HUES48 (cell line): ENCODE results near the gene MVB12A.

Source experiments
- H3K27ac ChIP-seq: one replicate; pipeline ENCODE4 v1.7.0; 2013; ENCODE audit warnings: low read depth, low read length, inconsistent platforms
- H3K27me3 ChIP-seq: 2 replicates; pipeline ENCODE4 v1.6.1; 2013; ENCODE audit warnings: mild to moderate bottlenecking, low read length; ENCODE audit not compliant: control insufficient read depth, insufficient read depth
- H3K36me3 ChIP-seq: 2 replicates; pipeline ENCODE4 v1.6.1; 2013; ENCODE audit warnings: low read length; ENCODE audit not compliant: control insufficient read depth, insufficient read depth
- H3K4me1 ChIP-seq: 2 replicates; pipeline ENCODE4 v1.6.1; 2013; ENCODE audit warnings: mild to moderate bottlenecking, low read length; ENCODE audit not compliant: control insufficient read depth, insufficient read depth
- H3K4me3 ChIP-seq: 2 replicates; pipeline ENCODE4 v1.5.1; 2013; ENCODE audit warnings: mild to moderate bottlenecking, low read depth, low read length
- H3K9ac ChIP-seq: 2 replicates; pipeline ENCODE4 v1.6.1; 2013; ENCODE audit warnings: mild to moderate bottlenecking, low read depth, low read length, moderate library complexity
- H3K9me3 ChIP-seq: 2 replicates; pipeline ENCODE4 v1.6.1; 2013; ENCODE audit warnings: low read length; ENCODE audit not compliant: control insufficient read depth, insufficient read depth

The MVB12A gene

DNA sequence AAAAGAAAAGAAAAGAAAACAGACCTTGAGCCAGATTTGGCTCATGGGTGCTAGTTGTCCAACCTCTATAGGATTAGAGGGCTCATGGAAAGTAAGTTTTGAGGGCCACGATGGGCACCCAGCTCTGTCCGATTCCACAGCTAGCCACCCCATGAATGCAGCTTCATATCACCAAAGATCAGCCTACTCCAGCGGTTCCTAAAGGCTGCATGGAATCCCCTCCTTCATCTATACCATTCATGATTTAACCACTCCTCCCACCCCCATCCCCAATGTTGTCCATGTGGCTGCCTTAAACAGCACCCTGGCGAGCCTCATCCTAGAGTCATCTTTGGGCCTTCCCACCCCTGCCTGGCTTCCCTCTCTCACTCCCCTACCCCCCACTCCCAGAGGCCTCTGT is 2.1 kb downstream of the MVB12A start:
- Histone ChIP-seq H3K9ac (no peak overlapping the region), H3K9me3 (no peaks in the 10 kb centered on the region), H3K36me3 (0 out of 2 replicates have a peak, but pooled peaks cover 5% of the 10 kb centered on the region), H3K4me1 (peaks cover 13% of the 10 kb centered on the region; the same call in 1 of the 2 replicates), H3K4me3 (no peak overlapping the region), H3K27ac (no peak overlapping the region), H3K27me3 (peaks cover under 1% of the 10 kb centered on the region)

GRCh38 chr19:17423429-17424208 is 3.8 kb downstream of the MVB12A start:
- Histone ChIP-seq H3K36me3 (0 out of 2 replicates have a peak, but pooled peaks cover 5% of the 10 kb centered on the region), H3K27me3 (no peaks in the 10 kb centered on the region), H3K9ac (no peak overlapping the region), H3K27ac (no peak overlapping the region), H3K4me3 (no peak overlapping the region), H3K4me1 (peaks cover 13% of the 10 kb centered on the region; the same call in 1 of the 2 replicates), H3K9me3 (no peaks in the 10 kb centered on the region)

DNA sequence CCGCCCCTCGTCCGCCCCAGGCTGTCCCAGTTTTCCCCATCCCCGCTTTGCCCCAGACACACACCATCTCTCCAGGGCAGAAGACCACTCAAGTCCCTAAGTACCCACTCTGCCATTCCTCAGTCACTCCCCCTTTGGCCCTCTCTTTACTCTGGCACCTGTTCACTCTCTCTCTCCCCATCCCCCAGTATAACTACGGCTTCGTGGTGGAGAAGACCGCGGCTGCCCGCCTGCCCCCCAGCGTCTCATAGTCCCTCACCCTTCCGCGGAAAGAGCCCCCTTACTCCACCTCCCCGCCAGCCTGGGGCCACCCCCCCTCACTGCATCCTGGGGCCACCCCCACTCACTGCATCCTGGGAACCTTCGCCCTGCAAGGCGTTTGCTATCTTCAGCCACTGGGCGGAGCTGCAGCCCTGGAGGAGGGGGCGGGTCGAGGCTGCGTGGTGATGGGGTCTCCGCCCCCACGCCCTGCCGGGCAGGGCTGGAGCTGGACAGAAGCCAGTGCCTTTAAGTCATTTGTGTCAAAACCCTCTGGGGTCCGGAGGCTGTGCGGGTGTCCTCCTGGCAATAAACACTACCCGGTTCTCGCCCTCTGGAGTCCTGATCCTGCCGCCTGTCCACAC is 5.0 kb downstream of the MVB12A start:
- Histone ChIP-seq H3K4me1 (peaks cover 7% of the 10 kb centered on the region; the same call in 1 of the 2 replicates), H3K36me3 (0 out of 2 replicates have a peak, but pooled peaks cover 5% of the 10 kb centered on the region), H3K27ac (no peak overlapping the region), H3K27me3 (no peaks in the 10 kb centered on the region), H3K4me3 (peak overlapping the region; percentile 58), H3K9ac (no peak overlapping the region), H3K9me3 (no peaks in the 10 kb centered on the region)

GRCh38 chr19:17429641-17430113 is 9.8 kb downstream of the MVB12A start:
- Histone ChIP-seq H3K27ac (no peak overlapping the region), H3K27me3 (no peaks in the 10 kb centered on the region), H3K9ac (no peak overlapping the region)

GRCh38 chr19:17431417-17431816 is 11.6 kb downstream of the MVB12A start:
- Histone ChIP-seq H3K27me3 (no peaks in the 10 kb centered on the region), H3K4me3 (no peak overlapping the region), H3K27ac (no peak overlapping the region), H3K9ac (no peak overlapping the region), H3K36me3 (no peaks in the 10 kb centered on the region), H3K9me3 (no peaks in the 10 kb centered on the region), H3K4me1 (no peaks in the 10 kb centered on the region)

More at GRCh38 chr19:17429641-17430113, 9.8 kb downstream of the MVB12A start:
- H3K4me3 ChIP-seq: no peak overlapping the region
- no peaks in the 10 kb centered on the region for H3K9me3 ChIP-seq
- H3K36me3 ChIP-seq: no peaks in the 10 kb centered on the region
- peaks cover under 1% of the 10 kb centered on the region; the same call in 1 of the 2 replicates for H3K4me1 ChIP-seq

DNA sequence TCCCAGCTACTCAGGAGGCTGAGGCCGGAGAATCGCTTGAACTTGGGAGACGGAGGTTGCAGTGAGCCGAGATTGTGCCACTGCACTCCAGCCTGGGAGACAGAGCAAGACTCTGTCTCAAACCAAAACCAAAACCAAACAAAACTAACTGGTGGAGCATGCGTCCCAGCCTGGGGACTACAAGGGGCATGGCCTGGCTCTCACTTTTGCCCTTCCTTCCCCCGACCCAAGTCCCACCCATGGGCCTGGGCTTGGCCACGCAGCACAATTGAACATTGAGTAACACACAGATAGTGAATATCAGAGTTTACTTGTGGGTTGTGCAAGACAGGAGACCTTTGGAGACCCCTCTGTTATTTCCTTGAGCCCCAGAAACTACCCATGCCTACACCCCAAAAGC is 15.4 kb downstream of the MVB12A start:
- H3K9ac ChIP-seq: no peak overlapping the region
- no peaks in the 10 kb centered on the region for H3K4me1 ChIP-seq
- no peak overlapping the region for H3K4me3 ChIP-seq
- no peaks in the 10 kb centered on the region for H3K9me3 ChIP-seq
- no peaks in the 10 kb centered on the region for H3K27me3 ChIP-seq
- H3K36me3 ChIP-seq: no peaks in the 10 kb centered on the region
- H3K27ac ChIP-seq: no peak overlapping the region

GRCh38 chr19:17436094-17436873 is 16.4 kb downstream of the MVB12A start:
- Histone ChIP-seq H3K4me3 (no peak overlapping the region), H3K9ac (no peak overlapping the region), H3K27me3 (no peaks in the 10 kb centered on the region), H3K36me3 (no peaks in the 10 kb centered on the region), H3K9me3 (no peaks in the 10 kb centered on the region), H3K27ac (no peak overlapping the region), H3K4me1 (no peaks in the 10 kb centered on the region)

GRCh38 chr19:17436874-17437267 is 17.0 kb downstream of the MVB12A start:
- H3K27ac ChIP-seq: no peak overlapping the region
- H3K36me3 ChIP-seq: no peaks in the 10 kb centered on the region
- H3K9ac ChIP-seq: no peak overlapping the region
- H3K4me3 ChIP-seq: no peak overlapping the region
- no peaks in the 10 kb centered on the region for H3K4me1 ChIP-seq
- H3K9me3 ChIP-seq: no peaks in the 10 kb centered on the region
- no peaks in the 10 kb centered on the region for H3K27me3 ChIP-seq

GRCh38 chr19:17441241-17442021 is 21.6 kb downstream of the MVB12A start:
- Histone ChIP-seq H3K27ac (no peak overlapping the region), H3K27me3 (peaks cover 4% of the 10 kb centered on the region), H3K4me1 (no peaks in the 10 kb centered on the region), H3K9ac (no peak overlapping the region), H3K9me3 (no peaks in the 10 kb centered on the region), H3K36me3 (no peaks in the 10 kb centered on the region), H3K4me3 (no peak overlapping the region)

DNA sequence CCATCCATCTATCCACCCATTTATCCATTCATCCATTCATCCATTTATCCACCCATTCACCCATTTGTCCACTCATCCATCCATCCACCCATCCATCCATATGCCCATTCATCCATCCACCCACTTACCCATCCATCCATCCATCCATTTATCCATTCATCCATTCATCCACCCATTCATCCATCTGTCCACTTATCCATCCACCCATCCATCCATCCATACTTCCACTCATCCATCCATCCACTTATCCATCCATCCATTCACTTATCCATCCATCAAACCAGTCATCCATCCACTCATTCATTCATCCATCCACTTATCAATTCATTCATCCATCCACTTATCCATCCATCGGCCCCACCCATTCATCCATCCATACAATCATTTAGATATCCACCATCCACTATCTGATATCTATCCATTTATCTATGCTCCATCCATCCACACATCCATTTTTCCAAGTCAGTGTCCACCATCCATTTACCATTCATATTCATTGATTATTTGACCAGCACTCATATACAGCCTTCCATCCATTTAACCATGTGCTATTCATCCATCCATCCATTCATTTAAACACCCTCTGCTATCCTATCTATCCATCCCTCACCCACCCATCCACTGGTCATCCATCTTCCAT is 25.8 kb downstream of the MVB12A start:
- H3K27me3 ChIP-seq: peaks cover 18% of the 10 kb centered on the region
- H3K9ac ChIP-seq: no peak overlapping the region
- no peak overlapping the region for H3K4me3 ChIP-seq
- no peaks in the 10 kb centered on the region for H3K9me3 ChIP-seq
- H3K36me3 ChIP-seq: no peaks in the 10 kb centered on the region
- no peak overlapping the region for H3K27ac ChIP-seq
- H3K4me1 ChIP-seq: peaks cover 5% of the 10 kb centered on the region; the same call in 1 of the 2 replicates
